ENCODE measurements around the gene SNX21. TPM values are rescaled to one million over a fixed set of nuclear protein-coding genes. Genes with fewer than 3 reads are reported as not detected.
"Not testable (repeated sequence)": the region's sequence is repeated elsewhere in the genome, so short reads cannot be mapped to it uniquely, and the experiment has no call there.

Gene SNX21
- total RNA-seq, 1 donor from 2014 or later: 22.5 TPM

- DNase-seq (ENCODE audit: missing footprints) (no peak), ATAC-seq (no peak)
- intact Hi-C loops (cut with DNase I): no loop called here
These were observed 15.4 kb upstream of the SNX21 start for GRCh38 chr20:45818239-45818638.

- ATAC-seq (no peak), DNase-seq (ENCODE audit: missing footprints) (no peak)
- intact Hi-C loops (cut with DNase I): no loop called here
These were observed 14.1 kb upstream of the SNX21 start for GRCh38 chr20:45819466-45819865.

GRCh38 chr20:45821947-45822346 lies 11.7 kb upstream of the SNX21 start:
- DNase-seq (ENCODE audit: missing footprints) (no peak), ATAC-seq (no peak)
- intact Hi-C loops (cut with DNase I): loop anchor here (10.0 kb wide), 1 partner anchor 263 kb away; the partner anchor contains the start of gene NCOA5

GRCh38 chr20:45822857-45823256 lies 10.7 kb upstream of the SNX21 start:
- ATAC-seq (peak; percentile 32), DNase-seq (ENCODE audit: missing footprints) (peak; percentile 73)
- intact Hi-C loops (cut with DNase I): loop anchor here (10.0 kb wide), 1 partner anchor 262 kb away; the partner anchor contains the start of gene NCOA5

GRCh38 chr20:45823949-45824835 lies 9.4 kb upstream of the SNX21 start:
- intact Hi-C loops (cut with DNase I): loop anchor here (10.0 kb wide), 1 partner anchor 261 kb away; the partner anchor contains the start of gene NCOA5
- ATAC-seq: peak; percentile 72
- DNase-seq (ENCODE audit: missing footprints): peak; percentile 76

GRCh38 chr20:45826381-45827019 lies 7.1 kb upstream of the SNX21 start:
- DNase-seq (ENCODE audit: missing footprints) (no peak), ATAC-seq (peak; percentile 60)
- intact Hi-C loops (cut with DNase I): loop anchor here (10.0 kb wide), 1 partner anchor 258 kb away; the partner anchor contains the start of gene NCOA5

GRCh38 chr20:45827030-45827652 lies 6.5 kb upstream of the SNX21 start, which contains the start of gene TNNC2:
Gene TNNC2 (minus strand): TSS chr20:45827312. CDS start chr20:45827248, 64 bp downstream.
- intact Hi-C loops (cut with DNase I): loop anchor here (10.0 kb wide), 1 partner anchor 258 kb away; the partner anchor contains the start of gene NCOA5
- no peak for ATAC-seq
- no peak for DNase-seq (ENCODE audit: missing footprints)

GRCh38 chr20:45827712-45828111 lies 5.9 kb upstream of the SNX21 start:
- DNase-seq (ENCODE audit: missing footprints): no peak
- intact Hi-C loops (cut with DNase I): loop anchor here (10.0 kb wide), 1 partner anchor 257 kb away; the partner anchor contains the start of gene NCOA5
- no peak for ATAC-seq

- ATAC-seq (no peak), DNase-seq (ENCODE audit: missing footprints) (no peak)
- intact Hi-C loops (cut with DNase I): loop anchor here (10.0 kb wide), 1 partner anchor 256 kb away; the partner anchor contains the start of gene NCOA5
These were observed 5.0 kb upstream of the SNX21 start for GRCh38 chr20:45828589-45828988.

GRCh38 chr20:45829673-45830106 lies 3.9 kb upstream of the SNX21 start:
- intact Hi-C loops (cut with DNase I): loop anchor here (10.0 kb wide), 1 partner anchor 255 kb away; the partner anchor contains the start of gene NCOA5
- not testable (repeated sequence) for DNase-seq (ENCODE audit: missing footprints); ATAC-seq

GRCh38 chr20:45832619-45833018 lies 980 bp upstream of the SNX21 start:
- ATAC-seq: no peak
- intact Hi-C loops (cut with DNase I): no loop called here
- no peak for DNase-seq (ENCODE audit: missing footprints)

- ATAC-seq: peak; percentile 82
- intact Hi-C loops (cut with DNase I): loop anchor here (2.0 kb wide), 2 partner anchors 47 to 101 kb away; partner anchors contain the start of genes PCIF1 and ZSWIM1
- DNase-seq (ENCODE audit: missing footprints): peak; percentile 87
These were observed 541 bp downstream of the SNX21 start for GRCh38 chr20:45833883-45834796.

GRCh38 chr20:45834797-45835161 lies 1.2 kb downstream of the SNX21 start:
- intact Hi-C loops (cut with DNase I): loop anchor here (2.0 kb wide), 2 partner anchors 46 to 100 kb away; partner anchors contain the start of genes PCIF1 and ZSWIM1
- DNase-seq (ENCODE audit: missing footprints): no peak
- ATAC-seq: no peak

- intact Hi-C loops (cut with DNase I): loop anchor here (2.0 kb wide), 2 partner anchors 45 to 99 kb away; partner anchors contain the start of genes PCIF1 and ZSWIM1
- DNase-seq (ENCODE audit: missing footprints) (no peak), ATAC-seq (no peak)
These were observed 1.7 kb downstream of the SNX21 start for GRCh38 chr20:45835329-45835765.

- DNase-seq (ENCODE audit: missing footprints): peak; percentile 76
- ATAC-seq: peak; percentile 43
- intact Hi-C loops (cut with DNase I): loop anchor here (2.0 kb wide), 2 partner anchors 45 to 99 kb away; partner anchors contain the start of genes PCIF1 and ZSWIM1
These were observed 2.2 kb downstream of the SNX21 start for GRCh38 chr20:45835825-45836224.

- ATAC-seq (no peak), DNase-seq (ENCODE audit: missing footprints) (no peak)
- intact Hi-C loops (cut with DNase I): no loop called here
These were observed 3.2 kb downstream of the SNX21 start for GRCh38 chr20:45836841-45837240.

GRCh38 chr20:45840700-45841198 lies 7.2 kb downstream of the SNX21 start:
- ATAC-seq (no peak), DNase-seq (ENCODE audit: missing footprints) (no peak)
- intact Hi-C loops (cut with DNase I): no loop called here

Measured in Right ventricle myocardium inferior (tissue), 1 donor.